Lower leg skin (tissue), 4 donors: Measurements from ENCODE around the gene NCOA1. TPM values are rescaled to one million over a fixed set of nuclear protein-coding genes. Genes with fewer than 3 reads are reported as not detected.
A peak's percentile ranks its signal among the peaks of the same experiment; 100 is the strongest.

Experiments used
- DNase-seq, 2 donors: peaks; one replicate each; pipeline ENCODE4 v3.0.0-alpha.2; 2019; ENCODE audit warnings: low spot score in 2 of 2
- H3K4me3 ChIP-seq: fragments of 200-600 bp; sonication (generic); 2 replicates; pipeline ENCODE4 v1.5.1; 2017; ENCODE audit warnings: mild to moderate bottlenecking, low read depth; ENCODE audit not compliant: poor library complexity, severe bottlenecking
- CTCF ChIP-seq, 3 donors: fragments of 450-650 bp; IDR thresholded peaks; one replicate each; pipeline ENCODE4 v1.5.1; 2016; ENCODE audit warnings: antibody characterized with exemption in 3 of 3, mild to moderate bottlenecking in 3 of 3, moderate library complexity in 2 of 3
- POLR2A ChIP-seq, 2 donors: fragments of 450-650 bp; IDR thresholded peaks; one replicate each; pipeline ENCODE4 v1.6.1; 2016 to 2017; ENCODE audit warnings: antibody characterized with exemption in 2 of 2, mild to moderate bottlenecking in 1 of 2, moderate library complexity in 1 of 2
- WGBS, 2 donors: methylation state at CpG; one replicate each; pipeline ENCODE4 v1.1.5; 2018; 5-methylcytosine and 5-hydroxymethylcytosine counted together
- intact Hi-C: fragments of 100-400 bp; cut with DNase I; formaldehyde crosslinking; loops from one replicate; pipeline ENCODE4 v1.15.0; 2023; ENCODE audit warnings: low total_unique reads
- total RNA-seq, 4 donors: library from RNA; depleted of rRNA; stranded (reverse); fragments of >200 nt; gene quantifications; one replicate each; pipeline ENCODE4 v1.1.0, GENCODE V29; 2016

The NCOA1 gene
- total RNA-seq, 4 donors from 2014 or later: 37.9 to 50.1 (median 45.0) TPM

GRCh38 chr2:24491542-24492420, 727 bp downstream of the NCOA1 start:
- H3K4me3 ChIP-seq: peak overlapping the region; percentile 94
- intact Hi-C loops: no loop called here
- no peak for TF ChIP-seq CTCF (IDR thresholded peaks at IDR 0.05)
- TF ChIP-seq POLR2A (IDR thresholded peaks at IDR 0.05): no peak
- WGBS, 2 donors: 0% methylated on average over 44 to 61 of the region's 100 CpGs
- DNase-seq: peak in 1 of 2 donors; percentile 89

DNA sequence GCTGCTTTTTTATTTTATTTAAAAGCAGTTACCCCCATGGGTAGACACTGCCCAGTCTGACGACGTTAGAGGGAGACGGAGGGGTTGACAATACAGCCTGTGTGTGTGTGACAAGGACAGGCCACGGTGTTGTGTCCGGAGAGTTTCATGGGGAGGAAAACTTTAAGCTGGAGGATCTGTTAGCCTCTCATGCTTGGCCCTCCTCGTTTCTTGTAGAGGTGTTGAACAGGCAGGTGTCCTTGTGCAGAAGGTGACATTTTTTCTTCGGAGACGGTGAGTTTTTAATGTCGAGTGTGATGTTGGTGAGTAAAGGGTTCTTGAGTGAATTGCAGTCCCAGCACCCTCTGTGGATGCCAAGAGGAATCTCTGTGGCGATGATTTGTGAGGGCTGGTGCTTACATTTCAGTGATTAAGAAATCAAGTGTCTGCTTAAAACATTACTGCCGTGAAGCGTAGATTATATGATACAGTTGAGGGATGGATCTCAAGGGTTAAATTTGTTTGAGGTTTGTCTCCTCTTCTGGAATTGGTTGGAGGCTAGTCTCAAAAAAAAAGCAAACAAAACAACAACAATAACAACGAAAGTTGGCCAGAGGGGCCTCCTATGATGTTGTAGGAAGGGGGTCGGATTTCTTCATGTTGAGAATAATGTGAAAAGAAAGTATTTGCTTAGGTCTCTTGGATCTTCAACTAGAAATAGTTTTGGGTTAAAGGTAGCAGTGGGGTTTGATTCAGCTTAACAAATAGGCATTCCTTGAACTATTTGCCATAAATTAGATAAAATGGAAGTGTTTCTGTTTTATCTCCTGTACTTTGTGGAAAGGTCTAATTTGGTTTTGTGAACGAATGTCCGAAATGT, 1.6 kb downstream of the NCOA1 start:
- 12 to 13% methylated on average over 16 of the region's 16 CpGs for WGBS, 2 donors
- intact Hi-C loops: no loop called here
- H3K4me3 ChIP-seq: peak overlapping the region; percentile 94
- no peak for DNase-seq
- TF ChIP-seq POLR2A (IDR thresholded peaks at IDR 0.05) (no peak), CTCF (IDR thresholded peaks at IDR 0.05) (no peak)

DNA sequence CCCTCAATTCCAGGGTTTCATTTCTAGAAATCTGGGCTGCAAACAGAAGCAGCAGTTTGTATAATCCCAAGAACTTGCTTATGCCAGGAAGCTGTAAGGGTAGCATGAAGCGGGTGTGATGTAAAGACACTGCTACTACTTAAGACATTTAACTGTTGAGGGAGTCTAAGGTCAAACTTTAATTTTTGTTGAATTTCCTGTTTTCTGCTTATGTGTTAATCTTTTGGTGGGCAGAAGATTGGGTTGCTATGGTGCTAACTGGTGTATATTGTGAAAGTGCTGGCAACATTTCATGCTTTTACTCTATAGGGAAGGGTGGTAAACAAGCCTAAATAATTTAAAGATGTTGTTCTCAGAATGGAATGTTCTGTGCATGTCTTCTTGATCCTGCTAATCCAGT, 2.7 kb downstream of the NCOA1 start:
- H3K4me3 ChIP-seq: no peak overlapping the region
- no peak for TF ChIP-seq POLR2A (IDR thresholded peaks at IDR 0.05)
- no peak for TF ChIP-seq CTCF (IDR thresholded peaks at IDR 0.05)
- intact Hi-C loops: no loop called here
- DNase-seq: no peak
- WGBS, 2 donors: 54 to 62% methylated on average over 1 of the region's 1 CpG

DNA sequence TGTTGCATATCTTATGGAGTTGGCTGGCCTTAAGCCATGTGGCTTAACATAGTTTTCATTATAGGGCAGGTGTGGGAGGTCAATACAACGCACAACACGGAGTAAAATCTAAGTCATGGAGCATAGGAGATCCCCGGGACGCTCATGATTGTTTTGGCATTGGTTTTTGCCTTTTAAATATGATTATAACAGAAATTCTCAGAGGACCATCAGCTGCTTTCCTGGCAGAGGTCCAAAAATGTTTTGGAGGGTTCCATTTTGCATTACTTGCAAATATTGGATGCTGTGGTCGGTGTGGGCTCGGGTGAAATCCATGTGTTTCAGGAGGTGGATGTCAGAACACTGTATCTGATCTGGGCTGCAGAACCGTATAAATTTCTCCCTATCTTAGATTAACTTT, 3.4 kb downstream of the NCOA1 start:
- WGBS, 2 donors: 82 to 85% methylated on average over 7 of the region's 7 CpGs
- no peak overlapping the region for H3K4me3 ChIP-seq
- intact Hi-C loops: no loop called here
- no peak for TF ChIP-seq CTCF (IDR thresholded peaks at IDR 0.05)
- no peak for TF ChIP-seq POLR2A (IDR thresholded peaks at IDR 0.05)
- no peak for DNase-seq

DNA sequence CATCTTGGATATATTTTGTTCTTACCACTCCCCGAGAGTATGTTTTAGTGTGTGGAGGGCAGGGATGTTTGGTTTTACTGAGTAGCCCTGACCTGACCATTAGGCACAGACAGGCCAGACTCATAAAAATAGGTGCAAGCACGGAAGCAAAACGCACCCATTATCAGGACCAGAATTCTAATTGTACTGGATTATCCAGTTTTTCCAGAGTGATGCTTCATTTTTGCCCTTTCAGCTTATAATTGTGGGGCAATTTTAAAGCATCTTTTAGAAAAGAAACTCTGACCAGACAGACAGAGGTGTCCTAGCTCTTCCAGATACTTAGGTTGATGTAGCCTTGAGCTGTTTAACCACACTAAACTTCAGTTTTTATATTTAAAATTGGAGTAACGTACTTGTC, 4.4 kb downstream of the NCOA1 start:
- 73 to 74% methylated on average over 4 of the region's 4 CpGs for WGBS, 2 donors
- intact Hi-C loops: no loop called here
- H3K4me3 ChIP-seq: no peak overlapping the region
- TF ChIP-seq POLR2A (IDR thresholded peaks at IDR 0.05) (no peak), CTCF (IDR thresholded peaks at IDR 0.05) (no peak)
- no peak for DNase-seq
